ENCODE results near the gene NUMB. TPM values are rescaled to one million over a fixed set of nuclear protein-coding genes. Genes with fewer than 3 reads are reported as not detected.

NUMB gene
- total RNA-seq, 1 experiment from 2014 or later = 22.2 TPM

GRCh38 chr14:73375861-73376260, 82.5 kb downstream of the NUMB start:
- Histone ChIP-seq H3K4me3 (ENCODE audit: low read length) (no peak overlapping the region), H3K9me2 (replicated peaks; ENCODE audit: low read length) (no peaks in the 10 kb centered on the region), H4K20me1 (ENCODE audit: low read length) (no peaks in the 10 kb centered on the region), H2AFZ (ENCODE audit: low read length) (no peak overlapping the region), H3K27me3 (ENCODE audit: low read length) (no peaks in the 10 kb centered on the region), H3F3A (ENCODE audit: low read length, unreplicated experiment) (no peaks in the 10 kb centered on the region), H3K36me3 (ENCODE audit: low read depth, low read length) (no peaks in the 10 kb centered on the region), H3K4me2 (ENCODE audit: low read length) (no peak overlapping the region), H3K9me3 (ENCODE audit: low read length) (no peaks in the 10 kb centered on the region), H3K79me2 (ENCODE audit: low read length) (no peaks in the 10 kb centered on the region), H3K9ac (ENCODE audit: low read length) (no peak overlapping the region), H3K27ac (ENCODE audit: low read length) (no peak overlapping the region), H3K4me1 (ENCODE audit: insufficient read depth, low read length) (no peaks in the 10 kb centered on the region)
- intact Hi-C loops (cut with micrococcal nuclease) = no loop called here
- POLR2A ChIA-PET (ENCODE audit: unreplicated experiment) = interaction anchor here (0.6 kb wide), 1 partner anchor 18 kb away, joined by 3 read pairs; no protein-coding TSS in a partner anchor
- CTCF ChIA-PET = no interaction called here
- ATAC-seq (no peak), DNase-seq (no peak)
- TF ChIP-seq, protein P1, sequence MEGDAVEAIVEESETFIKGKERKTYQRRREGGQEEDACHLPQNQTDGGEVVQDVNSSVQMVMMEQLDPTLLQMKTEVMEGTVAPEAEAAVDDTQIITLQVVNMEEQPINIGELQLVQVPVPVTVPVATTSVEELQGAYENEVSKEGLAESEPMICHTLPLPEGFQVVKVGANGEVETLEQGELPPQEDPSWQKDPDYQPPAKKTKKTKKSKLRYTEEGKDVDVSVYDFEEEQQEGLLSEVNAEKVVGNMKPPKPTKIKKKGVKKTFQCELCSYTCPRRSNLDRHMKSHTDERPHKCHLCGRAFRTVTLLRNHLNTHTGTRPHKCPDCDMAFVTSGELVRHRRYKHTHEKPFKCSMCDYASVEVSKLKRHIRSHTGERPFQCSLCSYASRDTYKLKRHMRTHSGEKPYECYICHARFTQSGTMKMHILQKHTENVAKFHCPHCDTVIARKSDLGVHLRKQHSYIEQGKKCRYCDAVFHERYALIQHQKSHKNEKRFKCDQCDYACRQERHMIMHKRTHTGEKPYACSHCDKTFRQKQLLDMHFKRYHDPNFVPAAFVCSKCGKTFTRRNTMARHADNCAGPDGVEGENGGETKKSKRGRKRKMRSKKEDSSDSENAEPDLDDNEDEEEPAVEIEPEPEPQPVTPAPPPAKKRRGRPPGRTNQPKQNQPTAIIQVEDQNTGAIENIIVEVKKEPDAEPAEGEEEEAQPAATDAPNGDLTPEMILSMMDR (conservative IDR thresholded peaks at IDR 0.05; ENCODE audit: low read depth, low read length) = no peak
- TF ChIP-seq EZH2phosphoT487 (IDR thresholded peaks at IDR 0.05; ENCODE audit: borderline replicate concordance, low read length) (no peak), EZH2 (IDR thresholded peaks at IDR 0.05; ENCODE audit: low read length, unreplicated experiment) (no peak)
- no TSS peak for BruUV-seq (replicated peaks)

- no peak for ATAC-seq
- no peaks in the 10 kb centered on the region for H3K79me2 ChIP-seq (ENCODE audit: low read length)
- POLR2A ChIA-PET (ENCODE audit: unreplicated experiment) = no interaction called here
Observed at GRCh38 chr14:73374218-73374617, 84.1 kb downstream of the NUMB start.

GRCh38 chr14:73372529-73372928, 85.8 kb downstream of the NUMB start:
- no peaks in the 10 kb centered on the region for H4K20me1 ChIP-seq (ENCODE audit: low read length)
- no peaks in the 10 kb centered on the region for H3K79me2 ChIP-seq (ENCODE audit: low read length)
- H3K36me3 ChIP-seq (ENCODE audit: low read depth, low read length) = no peaks in the 10 kb centered on the region
- no peak overlapping the region for H2AFZ ChIP-seq (ENCODE audit: low read length)
- no peak overlapping the region for H3K4me3 ChIP-seq (ENCODE audit: low read length)
- no peaks in the 10 kb centered on the region for H3K9me3 ChIP-seq (ENCODE audit: low read length)
- H3K4me2 ChIP-seq (ENCODE audit: low read length) = no peak overlapping the region
- H3K9ac ChIP-seq (ENCODE audit: low read length) = no peak overlapping the region
- no peak for TF ChIP-seq EZH2 (IDR thresholded peaks at IDR 0.05; ENCODE audit: low read length, unreplicated experiment)
- TF ChIP-seq EZH2phosphoT487 (IDR thresholded peaks at IDR 0.05; ENCODE audit: borderline replicate concordance, low read length) = no peak
- TF ChIP-seq, protein P1 (conservative IDR thresholded peaks at IDR 0.05; ENCODE audit: low read depth, low read length) = no peak
- no peaks in the 10 kb centered on the region for H3F3A ChIP-seq (ENCODE audit: low read length, unreplicated experiment)
- H3K9me2 ChIP-seq (replicated peaks; ENCODE audit: low read length) = no peaks in the 10 kb centered on the region
- H3K4me1 ChIP-seq (ENCODE audit: insufficient read depth, low read length) = no peaks in the 10 kb centered on the region
- DNase-seq = no peak
- ChIA-PET CTCF (no interaction called here), POLR2A (ENCODE audit: unreplicated experiment) (no interaction called here)
- ATAC-seq = no peak
- intact Hi-C loops (cut with micrococcal nuclease) = no loop called here
- no peaks in the 10 kb centered on the region for H3K27me3 ChIP-seq (ENCODE audit: low read length)
- H3K27ac ChIP-seq (ENCODE audit: low read length) = no peak overlapping the region
- no TSS peak for BruUV-seq (replicated peaks)

More at GRCh38 chr14:73374218-73374617, 84.1 kb downstream of the NUMB start:
- TF ChIP-seq, protein P1 (conservative IDR thresholded peaks at IDR 0.05; ENCODE audit: low read depth, low read length) = no peak
- TF ChIP-seq EZH2phosphoT487 (IDR thresholded peaks at IDR 0.05; ENCODE audit: borderline replicate concordance, low read length) (no peak), EZH2 (IDR thresholded peaks at IDR 0.05; ENCODE audit: low read length, unreplicated experiment) (no peak)
- H3F3A ChIP-seq (ENCODE audit: low read length, unreplicated experiment) = no peaks in the 10 kb centered on the region
- intact Hi-C loops (cut with micrococcal nuclease) = no loop called here
- no peak overlapping the region for H3K9ac ChIP-seq (ENCODE audit: low read length)
- no peak overlapping the region for H3K4me3 ChIP-seq (ENCODE audit: low read length)
- no peaks in the 10 kb centered on the region for H3K36me3 ChIP-seq (ENCODE audit: low read depth, low read length)
- BruUV-seq (replicated peaks) = no TSS peak
- no peaks in the 10 kb centered on the region for H3K27me3 ChIP-seq (ENCODE audit: low read length)
- no peaks in the 10 kb centered on the region for H4K20me1 ChIP-seq (ENCODE audit: low read length)
- H3K4me1 ChIP-seq (ENCODE audit: insufficient read depth, low read length) = no peaks in the 10 kb centered on the region
- H2AFZ ChIP-seq (ENCODE audit: low read length) = no peak overlapping the region
- H3K9me2 ChIP-seq (replicated peaks; ENCODE audit: low read length) = no peaks in the 10 kb centered on the region
- no peak for DNase-seq
- H3K27ac ChIP-seq (ENCODE audit: low read length) = no peak overlapping the region
- H3K4me2 ChIP-seq (ENCODE audit: low read length) = no peak overlapping the region
- CTCF ChIA-PET = no interaction called here
- no peaks in the 10 kb centered on the region for H3K9me3 ChIP-seq (ENCODE audit: low read length)
